HEK293 (cell line): ENCODE measurements around the gene OLA1.

Source experiments
- CTCF ChIP-seq: fragments of 450-650 bp; formaldehyde crosslinking; IDR thresholded peaks from 2 replicates; pipeline ENCODE4 v1.5.1; 2016; ENCODE audit warnings: missing biosample characterization, missing genetic modification characterization
- EGR2 ChIP-seq: fragments of 450-650 bp; formaldehyde crosslinking; IDR thresholded peaks from 2 replicates; pipeline ENCODE4 v1.5.1; 2016; ENCODE audit warnings: low read depth, missing biosample characterization, missing genetic modification characterization
- HOXA7 ChIP-seq: sonication (generic); formaldehyde crosslinking; IDR thresholded peaks from 2 replicates; pipeline ENCODE4 v1.8.1; 2022; ENCODE audit warnings: missing genetic modification reagents, borderline replicate concordance
- HOXC10 ChIP-seq: sonication (generic); formaldehyde crosslinking; IDR thresholded peaks from 2 replicates; pipeline ENCODE4 v1.8.1; 2023; ENCODE audit warnings: mild to moderate bottlenecking, missing genetic modification reagents
- KLF16 ChIP-seq: fragments of 450-650 bp; formaldehyde crosslinking; IDR thresholded peaks from 2 replicates; pipeline ENCODE4 v1.5.1; 2017; ENCODE audit warnings: missing biosample characterization, missing genetic modification characterization
- ZNF112 ChIP-seq: fragments of 450-650 bp; formaldehyde crosslinking; IDR thresholded peaks from 2 replicates; pipeline ENCODE4 v1.5.0; 2017; ENCODE audit warnings: missing biosample characterization, missing genetic modification characterization
- ZNF184 ChIP-seq: fragments of 450-650 bp; IDR thresholded peaks from 2 replicates; pipeline ENCODE4 v1.5.1; 2018; ENCODE audit warnings: missing biosample characterization, mild to moderate bottlenecking, missing genetic modification characterization
- ZNF398 ChIP-seq: fragments of 450-650 bp; formaldehyde crosslinking; IDR thresholded peaks from 2 replicates; pipeline ENCODE4 v1.5.1; 2017; ENCODE audit warnings: missing biosample characterization, missing genetic modification characterization
- ZNF654 ChIP-seq: fragments of 450-650 bp; formaldehyde crosslinking; IDR thresholded peaks from 2 replicates; pipeline ENCODE4 v1.5.1; 2016; ENCODE audit warnings: low read depth, missing biosample characterization, missing genetic modification characterization
- TF ChIP-seq, protein P1 (sequence below): fragments of 450-650 bp; formaldehyde crosslinking; IDR thresholded peaks from 2 replicates; pipeline ENCODE4 v1.5.1; 2016; ENCODE audit warnings: missing biosample characterization, missing genetic modification characterization, low read depth
- TF ChIP-seq, protein P2 (sequence below): fragments of 450-650 bp; formaldehyde crosslinking; IDR thresholded peaks from 2 replicates; pipeline ENCODE4; 2016; ENCODE audit warnings: missing biosample characterization, missing genetic modification characterization

- TF ChIP-seq HOXC10 (CRISPR knock-in tag) (no peak), ZNF112 (tag by site-specific recombination) (no peak), KLF16 (tag by site-specific recombination) (no peak), CTCF (tag by site-specific recombination) (no peak), ZNF184 (tag by site-specific recombination) (no peak), ZNF398 (tag by site-specific recombination) (no peak), EGR2 (tag by site-specific recombination) (no peak), HOXA7 (CRISPR knock-in tag) (no peak), ZNF654 (tag by site-specific recombination) (no peak)
- TF ChIP-seq, protein P1, sequence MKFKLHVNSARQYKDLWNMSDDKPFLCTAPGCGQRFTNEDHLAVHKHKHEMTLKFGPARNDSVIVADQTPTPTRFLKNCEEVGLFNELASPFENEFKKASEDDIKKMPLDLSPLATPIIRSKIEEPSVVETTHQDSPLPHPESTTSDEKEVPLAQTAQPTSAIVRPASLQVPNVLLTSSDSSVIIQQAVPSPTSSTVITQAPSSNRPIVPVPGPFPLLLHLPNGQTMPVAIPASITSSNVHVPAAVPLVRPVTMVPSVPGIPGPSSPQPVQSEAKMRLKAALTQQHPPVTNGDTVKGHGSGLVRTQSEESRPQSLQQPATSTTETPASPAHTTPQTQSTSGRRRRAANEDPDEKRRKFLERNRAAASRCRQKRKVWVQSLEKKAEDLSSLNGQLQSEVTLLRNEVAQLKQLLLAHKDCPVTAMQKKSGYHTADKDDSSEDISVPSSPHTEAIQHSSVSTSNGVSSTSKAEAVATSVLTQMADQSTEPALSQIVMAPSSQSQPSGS (tag by site-specific recombination), result no peak
- TF ChIP-seq, protein P2, sequence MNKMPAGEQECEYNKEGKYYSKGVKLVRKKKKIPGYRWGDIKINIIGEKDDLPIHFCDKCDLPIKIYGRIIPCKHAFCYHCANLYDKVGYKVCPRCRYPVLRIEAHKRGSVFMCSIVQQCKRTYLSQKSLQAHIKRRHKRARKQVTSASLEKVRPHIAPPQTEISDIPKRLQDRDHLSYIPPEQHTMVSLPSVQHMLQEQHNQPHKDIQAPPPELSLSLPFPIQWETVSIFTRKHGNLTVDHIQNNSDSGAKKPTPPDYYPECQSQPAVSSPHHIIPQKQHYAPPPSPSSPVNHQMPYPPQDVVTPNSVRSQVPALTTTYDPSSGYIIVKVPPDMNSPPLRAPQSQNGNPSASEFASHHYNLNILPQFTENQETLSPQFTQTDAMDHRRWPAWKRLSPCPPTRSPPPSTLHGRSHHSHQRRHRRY (tag by site-specific recombination), result no peak
Observed at GRCh38 chr2:174028935-174029334, 219.4 kb downstream of the OLA1 start.
